ENCODE results near the gene RTL1. TPM values are rescaled to one million over a fixed set of nuclear protein-coding genes. Genes with fewer than 3 reads are reported as not detected.

Gene RTL1
- total RNA-seq, 1 donor from 2014 or later, result 0.15 TPM

- H3K4me3 Mint-ChIP-seq, result no peak overlapping the region
- no peaks in the 10 kb centered on the region for H3K36me3 Mint-ChIP-seq
- Histone ChIP-seq H2AFZ (replicated peaks) (no peak overlapping the region), H3F3A (ENCODE audit: low read depth) (no peaks in the 10 kb centered on the region), H3K4me3 (no peak overlapping the region), H3K27me3 (no peaks in the 10 kb centered on the region), H3K9ac (no peak overlapping the region), H3K9me3 (ENCODE audit: low read depth) (no peaks in the 10 kb centered on the region), H3K36me3 (no peaks in the 10 kb centered on the region), H3K4me2 (no peak overlapping the region), H3K79me2 (ENCODE audit: low read depth) (no peaks in the 10 kb centered on the region), H4K20me1 (ENCODE audit: low read depth) (no peaks in the 10 kb centered on the region), H3K27ac (no peak overlapping the region), H3K4me1 (peaks cover 6% of the 10 kb centered on the region)
- H3K9me3 Mint-ChIP-seq, result peaks cover 5% of the 10 kb centered on the region
- TF ChIP-seq CTCF (IDR thresholded peaks at IDR 0.05) (peak; percentile 63), EZH2phosphoT487 (IDR thresholded peaks at IDR 0.05) (no peak), EZH2 (IDR thresholded peaks at IDR 0.05) (no peak)
- peak overlapping the region; percentile 8 for H3K27ac Mint-ChIP-seq
- DNase-seq (ENCODE audit: low spot score), result peak; percentile 54
- H3K4me1 Mint-ChIP-seq, result peaks cover 10% of the 10 kb centered on the region
- H3K27me3 Mint-ChIP-seq (ENCODE audit: insufficient read depth, low read depth), result peaks cover 15% of the 10 kb centered on the region
Observed at GRCh38 chr14:100850841-100851585, 52.5 kb downstream of the RTL1 start.

GRCh38 chr14:100849115-100849781 is 54.3 kb downstream of the RTL1 start:
- Histone ChIP-seq H3K9ac (no peak overlapping the region), H3K79me2 (ENCODE audit: low read depth) (no peaks in the 10 kb centered on the region), H3K4me2 (no peak overlapping the region), H2AFZ (replicated peaks) (no peak overlapping the region), H3K4me3 (no peak overlapping the region), H3K27ac (no peak overlapping the region), H4K20me1 (ENCODE audit: low read depth) (no peaks in the 10 kb centered on the region), H3K36me3 (no peaks in the 10 kb centered on the region), H3F3A (ENCODE audit: low read depth) (no peaks in the 10 kb centered on the region), H3K9me3 (ENCODE audit: low read depth) (no peaks in the 10 kb centered on the region), H3K27me3 (no peaks in the 10 kb centered on the region), H3K4me1 (peaks cover 6% of the 10 kb centered on the region)
- DNase-seq (ENCODE audit: low spot score), result no peak
- Mint-ChIP-seq H3K4me1 (peaks cover 6% of the 10 kb centered on the region), H3K27ac (no peak overlapping the region), H3K36me3 (no peaks in the 10 kb centered on the region), H3K9me3 (peaks cover 5% of the 10 kb centered on the region), H3K27me3 (ENCODE audit: insufficient read depth, low read depth) (peaks cover 13% of the 10 kb centered on the region), H3K4me3 (no peak overlapping the region)
- no peak for TF ChIP-seq EZH2 (IDR thresholded peaks at IDR 0.05)

- peaks cover 27% of the 10 kb centered on the region for H3K4me1 Mint-ChIP-seq
- H4K20me1 ChIP-seq (ENCODE audit: low read depth), result no peaks in the 10 kb centered on the region
Observed at GRCh38 chr14:100846309-100846859, 57.1 kb downstream of the RTL1 start.

More at GRCh38 chr14:100846309-100846859, 57.1 kb downstream of the RTL1 start:
- Mint-ChIP-seq H3K27me3 (ENCODE audit: insufficient read depth, low read depth) (peaks cover 8% of the 10 kb centered on the region), H3K27ac (no peak overlapping the region), H3K9me3 (peaks cover 2% of the 10 kb centered on the region), H3K4me3 (no peak overlapping the region), H3K36me3 (no peaks in the 10 kb centered on the region)
- DNase-seq (ENCODE audit: low spot score), result no peak
- no peaks in the 10 kb centered on the region for H3K79me2 ChIP-seq (ENCODE audit: low read depth)
- no peaks in the 10 kb centered on the region for H3K27me3 ChIP-seq
- no peak overlapping the region for H2AFZ ChIP-seq (replicated peaks)
- H3K4me3 ChIP-seq, result no peak overlapping the region
- no peak overlapping the region for H3K9ac ChIP-seq
- no peak overlapping the region for H3K4me2 ChIP-seq
- H3K36me3 ChIP-seq, result no peaks in the 10 kb centered on the region
- no peak overlapping the region for H3K27ac ChIP-seq
- no peaks in the 10 kb centered on the region for H3K9me3 ChIP-seq (ENCODE audit: low read depth)
- peaks cover 17% of the 10 kb centered on the region for H3F3A ChIP-seq (ENCODE audit: low read depth)
- peaks cover 28% of the 10 kb centered on the region for H3K4me1 ChIP-seq
- TF ChIP-seq EZH2phosphoT487 (IDR thresholded peaks at IDR 0.05), result no peak
- TF ChIP-seq EZH2 (IDR thresholded peaks at IDR 0.05), result no peak
- no peak for TF ChIP-seq CTCF (IDR thresholded peaks at IDR 0.05)
